H9 (cell line): ENCODE results near the gene PCDHGA12. TPM values are rescaled to one million over a fixed set of nuclear protein-coding genes. Genes with fewer than 3 reads are reported as not detected.

Experiments used
- DNase-seq: peaks from one replicate; pipeline ENCODE4 v3.0.0-alpha.2; 2017
- H2AFZ ChIP-seq: one replicate; pipeline ENCODE4 v1.6.1; 2013; ENCODE audit warnings: mild to moderate bottlenecking, low read length, control low read depth, moderate library complexity
- H2AK5ac ChIP-seq: 2 replicates; pipeline ENCODE4 v1.6.1; 2013; ENCODE audit warnings: low read length, control low read depth, mixed read lengths; ENCODE audit not compliant: insufficient read length
- H2BK120ac ChIP-seq: one replicate; pipeline ENCODE4 v1.6.1; 2013; ENCODE audit warnings: low read depth, mild to moderate bottlenecking, low read length, control low read depth, inconsistent platforms; ENCODE audit not compliant: poor library complexity, severe bottlenecking
- H2BK12ac ChIP-seq: 2 replicates; pipeline ENCODE4 v1.6.1; 2013; ENCODE audit warnings: low read length, control low read depth, mixed read lengths, low read depth; ENCODE audit not compliant: insufficient read length
- H2BK15ac ChIP-seq: 2 replicates; pipeline ENCODE4 v1.6.1; 2013; ENCODE audit warnings: low read depth, low read length, control low read depth
- H2BK20ac ChIP-seq: one replicate; pipeline ENCODE4 v1.6.1; 2013; ENCODE audit warnings: low read depth, mild to moderate bottlenecking, low read length, control low read depth, inconsistent platforms; ENCODE audit not compliant: poor library complexity, severe bottlenecking
- H2BK5ac ChIP-seq: 2 replicates; pipeline ENCODE4 v1.6.1; 2013; ENCODE audit warnings: low read length, control low read depth, mixed read lengths; ENCODE audit not compliant: insufficient read length
- H3K14ac ChIP-seq: 2 replicates; pipeline ENCODE4 v1.6.1; 2013; ENCODE audit warnings: low read length, control low read depth; ENCODE audit not compliant: insufficient read depth
- H3K18ac ChIP-seq: 2 replicates; pipeline ENCODE4 v1.6.1; 2013; ENCODE audit warnings: low read depth, mild to moderate bottlenecking, mixed read lengths, low read length, control low read depth; ENCODE audit not compliant: insufficient read length
- H3K23ac ChIP-seq: 2 replicates; pipeline ENCODE4 v1.6.1; 2013; ENCODE audit warnings: low read length, control low read depth, mixed read lengths, low read depth; ENCODE audit not compliant: insufficient read length
- H3K23me2 ChIP-seq: 2 replicates; pipeline ENCODE4 v1.6.1; 2013; ENCODE audit warnings: low read depth, mild to moderate bottlenecking, mixed read lengths, low read length, control low read depth; ENCODE audit not compliant: insufficient read length, poor library complexity, severe bottlenecking
- H3K27ac ChIP-seq: 2 replicates; pipeline ENCODE4 v1.5.1; 2013; ENCODE audit warnings: low read length, control low read depth, mixed read lengths, low read depth; ENCODE audit not compliant: insufficient read length
- H3K27me3 ChIP-seq: 2 replicates; pipeline ENCODE4 v1.6.1; 2013; ENCODE audit warnings: low read length, control low read depth, inconsistent platforms; ENCODE audit not compliant: insufficient read depth
- H3K4ac ChIP-seq: 2 replicates; pipeline ENCODE4 v1.6.1; 2013; ENCODE audit warnings: low read depth, mild to moderate bottlenecking, control low read depth, inconsistent platforms, low read length, moderate library complexity
- H3K4me1 ChIP-seq: 2 replicates; pipeline ENCODE4 v1.6.1; 2013; ENCODE audit warnings: low read length, control low read depth, inconsistent platforms; ENCODE audit not compliant: insufficient read depth
- H3K4me2 ChIP-seq: 2 replicates; pipeline ENCODE4 v1.6.1; 2013; ENCODE audit warnings: low read length, control low read depth, mixed read lengths; ENCODE audit not compliant: insufficient read length, insufficient read depth
- H3K56ac ChIP-seq: 2 replicates; pipeline ENCODE4 v1.6.1; 2013; ENCODE audit warnings: low read depth, mild to moderate bottlenecking, mixed read lengths, low read length, control low read depth; ENCODE audit not compliant: insufficient read length
- H3K79me1 ChIP-seq: 2 replicates; pipeline ENCODE4 v1.6.1; 2013; ENCODE audit warnings: low read depth, mild to moderate bottlenecking, moderate library complexity, low read length, control low read depth, inconsistent platforms; ENCODE audit not compliant: insufficient read depth, poor library complexity, severe bottlenecking
- H3K79me2 ChIP-seq: 2 replicates; pipeline ENCODE4 v1.6.1; 2013; ENCODE audit warnings: low read length, control low read depth, inconsistent platforms; ENCODE audit not compliant: insufficient read depth
- H3K9ac ChIP-seq: 2 replicates; pipeline ENCODE4 v1.6.1; 2013; ENCODE audit warnings: low read length, control low read depth, mixed read lengths; ENCODE audit not compliant: insufficient read length; ENCODE audit errors: extremely low read depth
- H3K9me3 ChIP-seq: one replicate; pipeline ENCODE4 v1.6.1; 2013; ENCODE audit warnings: low read depth, low read length, inconsistent platforms; ENCODE audit not compliant: control insufficient read depth
- H3T11ph ChIP-seq: one replicate; pipeline ENCODE4 v1.6.1; 2013; ENCODE audit warnings: mild to moderate bottlenecking, low read length, control low read depth, inconsistent platforms
- H4K20me1 ChIP-seq: one replicate; pipeline ENCODE4 v1.6.1; 2013; ENCODE audit not compliant: control insufficient read depth, insufficient read length, insufficient read depth
- H4K5ac ChIP-seq: 2 replicates; pipeline ENCODE4 v1.6.1; 2013; ENCODE audit warnings: low read depth, mild to moderate bottlenecking, mixed read lengths, low read length, control low read depth; ENCODE audit not compliant: insufficient read length
- H4K8ac ChIP-seq: replicated peaks from 2 replicates; pipeline ENCODE4 v1.6.1; 2013; ENCODE audit warnings: low read length, control low read depth, mixed read lengths, low read depth; ENCODE audit not compliant: insufficient read length
- H4K91ac ChIP-seq: 2 replicates; pipeline ENCODE4 v1.6.1; 2013; ENCODE audit warnings: low read depth, mild to moderate bottlenecking, moderate library complexity, mixed read lengths, low read length, control low read depth; ENCODE audit not compliant: insufficient read length
- H3K27ac Mint-ChIP-seq, 3 experiments: 2 replicates in 2 of 3; 3 replicates in 1 of 3; pipeline ENCODE4 v1.8.0; 2020 to 2021; ENCODE audit warnings: mixed read lengths in 3 of 3, mild to moderate bottlenecking in 1 of 3, moderate library complexity in 1 of 3
- H3K27me3 Mint-ChIP-seq: 2 replicates; pipeline ENCODE4 v1.8.0; 2021; ENCODE audit warnings: low read depth, mild to moderate bottlenecking, moderate library complexity, mixed read lengths
- H3K36me3 Mint-ChIP-seq, 3 experiments: 2 replicates in 2 of 3; 3 replicates in 1 of 3; pipeline ENCODE4 v1.8.0; 2020 to 2021; ENCODE audit warnings: low read depth in 3 of 3, mixed read lengths in 3 of 3; ENCODE audit not compliant: insufficient read depth in 1 of 3
- H3K4me1 Mint-ChIP-seq, 2 experiments: 2 replicates each; pipeline ENCODE4 v1.8.0; 2020; ENCODE audit warnings: mixed read lengths in 2 of 2
- H3K4me3 Mint-ChIP-seq, 2 experiments: 2 replicates in 1 of 2; 3 replicates in 1 of 2; pipeline ENCODE4 v1.8.0; 2020 to 2021; ENCODE audit warnings: mild to moderate bottlenecking in 2 of 2, mixed read lengths in 2 of 2, moderate library complexity in 1 of 2
- H3K9me3 Mint-ChIP-seq, 2 experiments: 2 replicates in 1 of 2; 3 replicates in 1 of 2; pipeline ENCODE4 v1.8.0; 2020; ENCODE audit warnings: mild to moderate bottlenecking in 2 of 2, mixed read lengths in 2 of 2, moderate library complexity in 1 of 2
- WGBS: extraction: QIAGEN DNeasy Blood & Tissue Kit; methylation state at CpG from one replicate; pipeline ENCODE4 v1.1.7; 2013; ENCODE audit warnings: missing lambda C conversion rate, low lambda C conversion rate, mixed read lengths; ENCODE audit not compliant: insufficient read length; ENCODE audit errors: extremely low coverage; 5-methylcytosine and 5-hydroxymethylcytosine counted together
- total RNA-seq: library from RNA; stranded (reverse); gene quantifications from 2 replicates; pipeline ENCODE4 v1.2.1, GENCODE V29; 2021
- TF ChIP-seq, protein P1 (sequence below): fragments of 200-600 bp; sonication (generic); conservative IDR thresholded peaks from 3 replicates; pipeline ENCODE4 v1.8.0; 2021; ENCODE audit warnings: antibody characterized with exemption, mild to moderate bottlenecking

PCDHGA12 gene
- total RNA-seq, 1 experiment from 2014 or later = 1.3 TPM

DNA sequence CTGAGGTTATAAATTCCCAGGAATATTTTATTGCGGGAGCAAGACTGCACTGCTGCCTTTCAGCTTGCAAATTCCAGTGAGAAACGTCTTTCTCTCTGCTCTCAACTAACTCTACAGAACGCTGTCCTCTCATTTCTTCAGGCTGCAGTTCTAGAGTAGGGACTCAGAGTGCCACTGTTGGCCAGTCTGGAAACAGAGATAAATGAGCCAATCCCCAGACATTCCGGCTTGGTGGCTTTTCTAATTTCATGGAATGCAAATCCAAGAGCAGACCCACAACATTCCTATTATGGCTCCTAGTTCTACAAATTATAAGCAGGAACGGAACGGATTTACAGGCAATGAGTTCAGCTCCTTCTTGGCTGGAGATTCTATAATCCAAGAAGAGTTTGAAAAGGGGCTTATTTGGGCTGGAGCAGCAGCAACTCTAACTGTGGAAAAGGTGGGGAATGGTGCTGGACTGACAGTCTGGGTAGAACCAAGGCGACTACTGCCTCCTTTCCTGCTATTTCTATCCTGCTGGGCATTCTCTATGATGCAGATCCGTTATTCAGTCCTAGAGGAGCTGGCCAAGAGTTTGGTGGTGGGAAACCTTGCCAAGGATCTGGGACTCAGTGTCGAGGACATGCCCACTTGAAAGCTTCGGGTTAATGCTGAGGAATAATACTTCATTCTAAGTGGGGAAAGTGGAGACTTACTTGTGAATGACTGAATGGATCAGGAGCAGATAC, 9.3 kb downstream of the PCDHGA12 start:
- H3K36me3 Mint-ChIP-seq = peaks cover 5 to 15% (median 13%) of the 10 kb centered on the region in 3 experiments; a peak in 5 of 7 replicates
- H2BK120ac ChIP-seq = no peak overlapping the region
- H3K27ac Mint-ChIP-seq = no peak overlapping the region; a peak in 1 of 7 replicates
- H3K27ac ChIP-seq = no peak overlapping the region
- H3K9me3 ChIP-seq = no peaks in the 10 kb centered on the region
- no peak overlapping the region; a peak in 2 of 5 replicates for H3K4me3 Mint-ChIP-seq
- no peak overlapping the region for H3K4ac ChIP-seq
- H2BK5ac ChIP-seq = no peak overlapping the region
- H3K27me3 Mint-ChIP-seq = no peaks in the 10 kb centered on the region
- H3K23me2 ChIP-seq = no peaks in the 10 kb centered on the region
- H3K18ac ChIP-seq = no peak overlapping the region
- H3K56ac ChIP-seq = no peak overlapping the region
- H3K4me1 ChIP-seq = peaks cover 2% of the 10 kb centered on the region; the same call in 1 of the 2 replicates
- WGBS = no CpG with 5 or more reads among the region's 10 CpGs
- no peak overlapping the region for H2BK15ac ChIP-seq
- no peaks in the 10 kb centered on the region for H3K79me1 ChIP-seq
- no peaks in the 10 kb centered on the region for H3K27me3 ChIP-seq
- no peak overlapping the region for H2AFZ ChIP-seq
- no peak overlapping the region for H2BK12ac ChIP-seq
- no peaks in the 10 kb centered on the region for H4K20me1 ChIP-seq
- no peak overlapping the region for H2BK20ac ChIP-seq
- no peak overlapping the region for H4K5ac ChIP-seq
- H2AK5ac ChIP-seq = no peak overlapping the region
- no peak for DNase-seq
- peaks cover 11 to 14% of the 10 kb centered on the region in 2 experiments; a peak in 3 of 5 replicates for H3K9me3 Mint-ChIP-seq
- no peak overlapping the region for H3T11ph ChIP-seq
- no peak overlapping the region for H3K14ac ChIP-seq
- H3K4me1 Mint-ChIP-seq = peaks cover 5 to 9% of the 10 kb centered on the region in 2 experiments; a peak in 3 of 4 replicates
- TF ChIP-seq, protein P1, sequence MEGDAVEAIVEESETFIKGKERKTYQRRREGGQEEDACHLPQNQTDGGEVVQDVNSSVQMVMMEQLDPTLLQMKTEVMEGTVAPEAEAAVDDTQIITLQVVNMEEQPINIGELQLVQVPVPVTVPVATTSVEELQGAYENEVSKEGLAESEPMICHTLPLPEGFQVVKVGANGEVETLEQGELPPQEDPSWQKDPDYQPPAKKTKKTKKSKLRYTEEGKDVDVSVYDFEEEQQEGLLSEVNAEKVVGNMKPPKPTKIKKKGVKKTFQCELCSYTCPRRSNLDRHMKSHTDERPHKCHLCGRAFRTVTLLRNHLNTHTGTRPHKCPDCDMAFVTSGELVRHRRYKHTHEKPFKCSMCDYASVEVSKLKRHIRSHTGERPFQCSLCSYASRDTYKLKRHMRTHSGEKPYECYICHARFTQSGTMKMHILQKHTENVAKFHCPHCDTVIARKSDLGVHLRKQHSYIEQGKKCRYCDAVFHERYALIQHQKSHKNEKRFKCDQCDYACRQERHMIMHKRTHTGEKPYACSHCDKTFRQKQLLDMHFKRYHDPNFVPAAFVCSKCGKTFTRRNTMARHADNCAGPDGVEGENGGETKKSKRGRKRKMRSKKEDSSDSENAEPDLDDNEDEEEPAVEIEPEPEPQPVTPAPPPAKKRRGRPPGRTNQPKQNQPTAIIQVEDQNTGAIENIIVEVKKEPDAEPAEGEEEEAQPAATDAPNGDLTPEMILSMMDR = no peak
- H3K23ac ChIP-seq = no peak overlapping the region
- no peak overlapping the region for H4K91ac ChIP-seq
- no peak overlapping the region for H4K8ac ChIP-seq
- no peak overlapping the region for H3K4me2 ChIP-seq
- H3K79me2 ChIP-seq = no peaks in the 10 kb centered on the region
- no peak overlapping the region for H3K9ac ChIP-seq
